Testis (tissue), 3 donors: ENCODE measurements around the gene IGF1R. TPM values are rescaled to one million over a fixed set of nuclear protein-coding genes. Genes with fewer than 3 reads are reported as not detected.

Experiments
- DNase-seq: peaks from one replicate; pipeline ENCODE4 v3.0.0-alpha.2; 2019
- H3K27ac ChIP-seq, 2 donors: fragments of 200-600 bp; sonication (generic); one replicate each; pipeline ENCODE4 v1.5.1; 2019
- H3K27me3 ChIP-seq: fragments of 200-600 bp; sonication (generic); one replicate; pipeline ENCODE4 v1.5.1; 2019
- H3K36me3 ChIP-seq: fragments of 200-600 bp; sonication (generic); one replicate; pipeline ENCODE4 v1.5.1; 2017; ENCODE audit warnings: low read depth; ENCODE audit errors: missing control alignments
- H3K4me1 ChIP-seq: fragments of 200-600 bp; sonication (generic); one replicate; pipeline ENCODE4 v1.5.1; 2019
- H3K4me3 ChIP-seq, 2 donors: fragments of 200-600 bp; sonication (generic); one replicate each; pipeline ENCODE4 v1.5.1; 2017 to 2019
- H3K9me3 ChIP-seq: fragments of 200-600 bp; sonication (generic); one replicate; pipeline ENCODE4 v1.5.1; 2017
- POLR2A ChIP-seq: fragments of 450-650 bp; IDR thresholded peaks from one replicate; pipeline ENCODE4 v1.6.1; 2017; ENCODE audit warnings: antibody characterized with exemption, mild to moderate bottlenecking, moderate library complexity
- WGBS, 2 donors: methylation state at CpG; one replicate each; pipeline ENCODE4 v1.1.5; 2018; 5-methylcytosine and 5-hydroxymethylcytosine counted together
- intact Hi-C: fragments of 100-400 bp; cut with DNase I; formaldehyde crosslinking; loops from one replicate; pipeline ENCODE4 v1.15.1; 2023; ENCODE audit warnings: low total_unique reads
- polyA plus RNA-seq: library from polyadenylated mRNA; stranded (reverse); fragments of 350-450 nt; fragmentation: Illumina TruSeq; extraction: RNeasy Lipid Tissue Mini Kit (QIAGEN cat#74804); gene quantifications from one replicate; pipeline ENCODE4 v1.2.3, GENCODE V29; 2014; ENCODE audit warnings: low read depth, low replicate concordance; ENCODE audit not compliant: insufficient read depth
- total RNA-seq, 2 donors: library from RNA; depleted of rRNA; stranded (reverse); fragments of >200 nt; gene quantifications; one replicate each; pipeline ENCODE4 v1.2.3, GENCODE V29; 2016
- TF ChIP-seq, protein P1 (sequence below), 3 experiments: fragments of 450-650 bp in 2 of 3; fragments of 200-600 bp in 1 of 3; sonication (generic) in 1 of 3; IDR thresholded peaks; one replicate each; pipeline ENCODE4 v1.5.1; 2016 to 2019; ENCODE audit warnings: antibody characterized with exemption in 3 of 3, mild to moderate bottlenecking in 2 of 3, moderate library complexity in 1 of 3

The IGF1R gene
- total and polyA plus RNA-seq, 3 donors from 2014 or later, result 25.8 to 172 (median 157) TPM

DNA sequence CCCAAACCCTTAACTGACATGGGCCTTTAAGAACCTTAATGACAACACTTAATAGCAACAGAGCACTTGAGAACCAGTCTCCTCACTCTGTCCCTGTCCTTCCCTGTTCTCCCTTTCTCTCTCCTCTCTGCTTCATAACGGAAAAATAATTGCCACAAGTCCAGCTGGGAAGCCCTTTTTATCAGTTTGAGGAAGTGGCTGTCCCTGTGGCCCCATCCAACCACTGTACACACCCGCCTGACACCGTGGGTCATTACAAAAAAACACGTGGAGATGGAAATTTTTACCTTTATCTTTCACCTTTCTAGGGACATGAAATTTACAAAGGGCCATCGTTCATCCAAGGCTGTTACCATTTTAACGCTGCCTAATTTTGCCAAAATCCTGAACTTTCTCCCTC, 309.3 kb downstream of the IGF1R start:
- intact Hi-C loops, result no loop called here
- peaks cover 7% of the 10 kb centered on the region for H3K4me1 ChIP-seq
- TF ChIP-seq, protein P1, sequence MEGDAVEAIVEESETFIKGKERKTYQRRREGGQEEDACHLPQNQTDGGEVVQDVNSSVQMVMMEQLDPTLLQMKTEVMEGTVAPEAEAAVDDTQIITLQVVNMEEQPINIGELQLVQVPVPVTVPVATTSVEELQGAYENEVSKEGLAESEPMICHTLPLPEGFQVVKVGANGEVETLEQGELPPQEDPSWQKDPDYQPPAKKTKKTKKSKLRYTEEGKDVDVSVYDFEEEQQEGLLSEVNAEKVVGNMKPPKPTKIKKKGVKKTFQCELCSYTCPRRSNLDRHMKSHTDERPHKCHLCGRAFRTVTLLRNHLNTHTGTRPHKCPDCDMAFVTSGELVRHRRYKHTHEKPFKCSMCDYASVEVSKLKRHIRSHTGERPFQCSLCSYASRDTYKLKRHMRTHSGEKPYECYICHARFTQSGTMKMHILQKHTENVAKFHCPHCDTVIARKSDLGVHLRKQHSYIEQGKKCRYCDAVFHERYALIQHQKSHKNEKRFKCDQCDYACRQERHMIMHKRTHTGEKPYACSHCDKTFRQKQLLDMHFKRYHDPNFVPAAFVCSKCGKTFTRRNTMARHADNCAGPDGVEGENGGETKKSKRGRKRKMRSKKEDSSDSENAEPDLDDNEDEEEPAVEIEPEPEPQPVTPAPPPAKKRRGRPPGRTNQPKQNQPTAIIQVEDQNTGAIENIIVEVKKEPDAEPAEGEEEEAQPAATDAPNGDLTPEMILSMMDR (IDR thresholded peaks at IDR 0.05), result no peak
- no peak for TF ChIP-seq POLR2A
- H3K4me3 ChIP-seq, result no peak overlapping the region
- no peak overlapping the region for H3K27ac ChIP-seq
- no peaks in the 10 kb centered on the region for H3K9me3 ChIP-seq
- no peak for DNase-seq
- WGBS, 2 donors, result 79 to 86% methylated on average over 6 of the region's 6 CpGs
- H3K27me3 ChIP-seq, result no peaks in the 10 kb centered on the region
- no peaks in the 10 kb centered on the region for H3K36me3 ChIP-seq

GRCh38 chr15:98958076-98958475, 309.7 kb downstream of the IGF1R start:
- no peak overlapping the region for H3K27ac ChIP-seq
- intact Hi-C loops, result no loop called here
- H3K4me1 ChIP-seq, result peaks cover 7% of the 10 kb centered on the region
- WGBS, 2 donors, result 84 to 90% methylated on average over 9 to 11 of the region's 11 CpGs
- no peak overlapping the region for H3K4me3 ChIP-seq
- DNase-seq, result no peak
- H3K27me3 ChIP-seq, result no peaks in the 10 kb centered on the region
- H3K9me3 ChIP-seq, result no peaks in the 10 kb centered on the region
- TF ChIP-seq, protein P1 (IDR thresholded peaks at IDR 0.05), result no peak
- no peak for TF ChIP-seq POLR2A
- H3K36me3 ChIP-seq, result no peaks in the 10 kb centered on the region

DNA sequence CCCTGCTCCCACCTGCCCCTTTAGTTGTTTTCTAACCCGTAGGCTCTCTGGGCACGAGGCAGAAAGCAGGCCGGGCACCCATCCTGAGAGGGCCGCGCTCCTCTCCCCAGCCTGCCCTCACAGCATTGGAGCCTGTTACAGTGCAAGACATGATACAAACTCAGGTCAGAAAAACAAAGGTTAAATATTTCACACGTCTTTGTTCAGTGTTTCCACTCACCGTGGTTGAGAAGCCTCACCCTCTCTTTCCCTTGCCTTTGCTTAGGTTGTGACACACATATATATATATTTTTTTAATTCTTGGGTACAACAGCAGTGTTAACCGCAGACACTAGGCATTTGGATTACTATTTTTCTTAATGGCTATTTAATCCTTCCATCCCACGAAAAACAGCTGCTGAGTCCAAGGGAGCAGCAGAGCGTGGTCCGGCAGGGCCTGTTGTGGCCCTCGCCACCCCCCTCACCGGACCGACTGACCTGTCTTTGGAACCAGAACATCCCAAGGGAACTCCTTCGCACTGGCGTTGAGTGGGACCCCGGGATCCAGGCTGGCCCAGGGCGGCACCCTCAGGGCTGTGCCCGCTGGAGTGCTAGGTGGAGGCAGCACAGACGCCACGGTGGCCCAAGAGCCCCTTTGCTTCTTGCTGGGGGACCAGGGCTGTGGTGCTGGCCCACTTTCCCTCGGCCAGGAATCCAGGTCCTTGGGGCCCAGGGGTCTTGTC, 310.7 kb downstream of the IGF1R start:
- Histone ChIP-seq H3K27me3 (no peaks in the 10 kb centered on the region), H3K9me3 (no peaks in the 10 kb centered on the region), H3K36me3 (no peaks in the 10 kb centered on the region), H3K4me1 (peaks cover 7% of the 10 kb centered on the region), H3K4me3 (no peak overlapping the region), H3K27ac (no peak overlapping the region)
- TF ChIP-seq, protein P1 (IDR thresholded peaks at IDR 0.05), result no peak
- no peak for TF ChIP-seq POLR2A
- WGBS, 2 donors, result 91 to 93% methylated on average over 20 to 22 of the region's 22 CpGs
- DNase-seq, result no peak
- intact Hi-C loops, result no loop called here

DNA sequence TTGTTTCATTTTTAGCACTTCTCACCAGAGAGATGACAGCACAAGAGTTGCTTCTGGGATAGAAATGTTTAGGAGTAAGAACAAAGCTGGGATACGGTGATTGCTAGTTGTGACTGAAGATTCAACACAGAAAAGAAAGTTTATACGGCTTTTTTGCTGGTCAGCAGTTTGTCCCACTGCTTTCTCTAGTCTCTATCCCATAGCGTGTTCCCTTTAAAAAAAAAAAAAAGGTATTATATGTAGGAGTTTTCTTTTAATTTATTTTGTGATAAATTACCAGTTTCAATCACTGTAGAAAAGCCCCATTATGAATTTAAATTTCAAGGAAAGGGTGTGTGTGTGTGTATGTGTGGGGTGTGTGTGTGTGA, 311.3 kb downstream of the IGF1R start:
- 91 to 93% methylated on average over 3 of the region's 3 CpGs for WGBS, 2 donors
- no peaks in the 10 kb centered on the region for H3K9me3 ChIP-seq
- no peak overlapping the region for H3K4me3 ChIP-seq
- intact Hi-C loops, result no loop called here
- TF ChIP-seq, protein P1 (IDR thresholded peaks at IDR 0.05), result no peak
- TF ChIP-seq POLR2A, result no peak
- no peak for DNase-seq
- H3K4me1 ChIP-seq, result peaks cover 1% of the 10 kb centered on the region
- no peak overlapping the region for H3K27ac ChIP-seq
- no peaks in the 10 kb centered on the region for H3K36me3 ChIP-seq
- no peaks in the 10 kb centered on the region for H3K27me3 ChIP-seq

GRCh38 chr15:98960555-98961050, 312.3 kb downstream of the IGF1R start:
- no peak for DNase-seq
- H3K27ac ChIP-seq, result no peak overlapping the region
- TF ChIP-seq POLR2A, result no peak
- TF ChIP-seq, protein P1 (IDR thresholded peaks at IDR 0.05), result no peak
- H3K36me3 ChIP-seq, result no peaks in the 10 kb centered on the region
- intact Hi-C loops, result no loop called here
- no peaks in the 10 kb centered on the region for H3K4me1 ChIP-seq
- no peaks in the 10 kb centered on the region for H3K9me3 ChIP-seq
- no peak overlapping the region for H3K4me3 ChIP-seq
- 89 to 100% methylated on average over 3 to 21 of the region's 21 CpGs for WGBS, 2 donors
- H3K27me3 ChIP-seq, result no peaks in the 10 kb centered on the region
